HepG2 (cell line): ENCODE results near the gene GYS2.

Experiments
- CTCF ChIP-seq: sonication (generic); formaldehyde crosslinking; IDR thresholded peaks from 2 replicates; pipeline ENCODE4 v1.5.0; 2020; ENCODE audit warnings: mild to moderate bottlenecking, missing genetic modification reagents, moderate library complexity
- FOSL1 ChIP-seq: sonication (generic); formaldehyde crosslinking; IDR thresholded peaks from 2 replicates; pipeline ENCODE4 v1.9.0; 2021; ENCODE audit warnings: missing genetic modification reagents, borderline replicate concordance
- JUND ChIP-seq: sonication (generic); formaldehyde crosslinking; IDR thresholded peaks from 2 replicates; pipeline ENCODE4 v1.8.0; 2022; ENCODE audit warnings: mild to moderate bottlenecking, missing genetic modification reagents
- LCORL ChIP-seq, 2 experiments: fragments of 450-650 bp in 1 of 2; sonication (generic) in 1 of 2; formaldehyde crosslinking in 1 of 2; IDR thresholded peaks; 2 replicates each; pipeline versions ENCODE4 v1.5.0 to v1.6.1; 2017 to 2020; ENCODE audit warnings: antibody characterized with exemption in 1 of 2, missing genetic modification reagents in 1 of 2
- PHF20 ChIP-seq: sonication (generic); formaldehyde crosslinking; IDR thresholded peaks from 2 replicates; pipeline ENCODE4 v1.5.0; 2020; ENCODE audit warnings: mild to moderate bottlenecking, missing genetic modification reagents
- SIN3A ChIP-seq: IDR thresholded peaks from 2 replicates; pipeline ENCODE4 v1.6.1; 2011; ENCODE audit warnings: low read depth, mild to moderate bottlenecking, control low read depth, low read length, borderline replicate concordance
- THRA ChIP-seq: sonication (generic); formaldehyde crosslinking; IDR thresholded peaks from 2 replicates; pipeline ENCODE4 v1.4.0; 2020; ENCODE audit warnings: missing genetic modification reagents, borderline replicate concordance
- ZBTB7A ChIP-seq: sonication (generic); formaldehyde crosslinking; IDR thresholded peaks from 2 replicates; pipeline ENCODE4 v1.8.0; 2022; ENCODE audit warnings: mild to moderate bottlenecking, missing genetic modification reagents

- no peak for TF ChIP-seq CTCF (CRISPR knock-in tag)
- TF ChIP-seq THRA (CRISPR knock-in tag): no peak
- no peak for TF ChIP-seq LCORL (IDR thresholded peaks at IDR 0.05)
- no peak for TF ChIP-seq LCORL (CRISPR knock-in tag; IDR thresholded peaks at IDR 0.05)
- TF ChIP-seq JUND (CRISPR knock-in tag): no peak
- no peak for TF ChIP-seq SIN3A
- TF ChIP-seq FOSL1: no peak
- TF ChIP-seq ZBTB7A (CRISPR knock-in tag): no peak
- no peak for TF ChIP-seq PHF20
Measured at GRCh38 chr12:21545557-21545956, 59.1 kb downstream of the GYS2 start.
